Fibroblast of skin of back (primary cell): ENCODE measurements around the gene PATJ.
A peak's percentile ranks its signal among the peaks of the same experiment; 100 is the strongest.

ENCODE experiments used
- DNase-seq: peaks from one replicate; pipeline ENCODE4 v3.0.0-alpha.2; 2013

The PATJ gene

GRCh38 chr1:62054188-62054587, 311.9 kb downstream of the PATJ start:
- no peak for DNase-seq

GRCh38 chr1:62057230-62057629, 314.9 kb downstream of the PATJ start:
- no peak for DNase-seq

GRCh38 chr1:62057641-62058290, 315.5 kb downstream of the PATJ start:
- DNase-seq = no peak

GRCh38 chr1:62058956-62059355, 316.7 kb downstream of the PATJ start:
- no peak for DNase-seq

GRCh38 chr1:62062087-62062486, 319.8 kb downstream of the PATJ start:
- no peak for DNase-seq

GRCh38 chr1:62064829-62065407, 322.6 kb downstream of the PATJ start:
- DNase-seq = no peak

- no peak for DNase-seq
Measured at GRCh38 chr1:62066713-62067112, 324.4 kb downstream of the PATJ start.

GRCh38 chr1:62068416-62068843, 326.1 kb downstream of the PATJ start:
- DNase-seq = no peak

GRCh38 chr1:62068978-62069377, 326.7 kb downstream of the PATJ start:
- DNase-seq = no peak

GRCh38 chr1:62070384-62071011, 328.2 kb downstream of the PATJ start:
- DNase-seq = peak; percentile 17

GRCh38 chr1:62071695-62072094, 329.4 kb downstream of the PATJ start:
- DNase-seq = no peak

GRCh38 chr1:62076286-62076685, 334.0 kb downstream of the PATJ start:
- DNase-seq = peak; percentile 84

- DNase-seq = no peak
Measured at GRCh38 chr1:62077821-62078220, 335.5 kb downstream of the PATJ start.

- DNase-seq = peak; percentile 42
Measured at GRCh38 chr1:62082456-62083363, 340.4 kb downstream of the PATJ start.

GRCh38 chr1:62084310-62084890, 342.1 kb downstream of the PATJ start:
- peak; percentile 18 for DNase-seq

- DNase-seq = no peak
Measured at GRCh38 chr1:62088439-62088838, 346.2 kb downstream of the PATJ start.

- no peak for DNase-seq
Measured at GRCh38 chr1:62089570-62089969, 347.3 kb downstream of the PATJ start.

GRCh38 chr1:62090016-62090415, 347.7 kb downstream of the PATJ start:
- DNase-seq = no peak

- no peak for DNase-seq
Measured at GRCh38 chr1:62092110-62092509, 349.8 kb downstream of the PATJ start.

- no peak for DNase-seq
Measured at GRCh38 chr1:62093261-62093660, 351.0 kb downstream of the PATJ start.

GRCh38 chr1:62097464-62097863, 355.2 kb downstream of the PATJ start:
- DNase-seq = no peak

- DNase-seq = no peak
Measured at GRCh38 chr1:62100442-62100841, 358.2 kb downstream of the PATJ start.

GRCh38 chr1:62103846-62104245, 361.6 kb downstream of the PATJ start:
- no peak for DNase-seq
